ENCODE measurements around the gene GP9. TPM values are rescaled to one million over a fixed set of nuclear protein-coding genes. Genes with fewer than 3 reads are reported as not detected.

Gene GP9
- polyA plus RNA-seq, 1 of the 3 experiments (the other 2 are of a cell fraction), result not detected

DNA sequence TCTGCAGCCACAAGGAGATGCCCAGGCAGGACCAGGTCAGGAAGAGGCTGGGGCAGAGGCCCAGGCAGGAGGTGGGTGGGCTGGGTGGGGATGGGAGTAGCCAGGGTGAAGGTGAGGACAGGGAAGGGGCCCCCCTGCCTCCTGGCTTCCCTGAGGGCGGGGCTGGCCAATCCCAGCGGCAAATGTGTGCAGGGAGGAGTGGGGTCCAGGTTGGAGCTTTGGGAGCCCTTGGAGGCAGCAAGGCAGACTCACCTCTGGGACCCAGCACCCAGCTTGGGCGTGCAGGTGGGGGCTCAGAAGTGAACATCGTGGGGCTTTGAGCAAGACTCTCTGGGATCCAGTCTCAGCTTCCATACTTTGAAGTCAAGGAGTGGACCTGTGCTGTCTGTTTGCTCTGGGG lies 25.2 kb downstream of the GP9 start:
- H4K20me1 ChIP-seq (ENCODE audit: insufficient read depth), result no peaks in the 10 kb centered on the region
- no peaks in the 10 kb centered on the region for H3K4me1 ChIP-seq (ENCODE audit: control insufficient read depth in 1 of 2, insufficient read depth in 2 of 2, low read depth in 1 of 2, low read length in 1 of 2)
- H3K9ac ChIP-seq, result no peak overlapping the region
- no peak overlapping the region for H3K27ac ChIP-seq (ENCODE audit: low read depth in 2 of 2, low read length in 1 of 2)
- WGBS (ENCODE audit: low lambda C conversion rate), result 90% methylated on average over 2 of the region's 4 CpGs
- H2AFZ ChIP-seq (ENCODE audit: low read depth), result no peak overlapping the region
- H3K4me3 ChIP-seq (ENCODE audit: low read depth in 2 of 2, low read length in 1 of 2), result no peak overlapping the region
- no peak for DNase-seq
- H3K79me2 ChIP-seq (ENCODE audit: insufficient read depth), result no peaks in the 10 kb centered on the region
- no peaks in the 10 kb centered on the region for H3K9me2 ChIP-seq
- POLR2A ChIA-PET, result no interaction called here
- CTCF ChIA-PET, result interaction anchor here (1.2 to 2.5 kb wide), 2 partner anchors 105 to 115 kb away, joined by 3 to 15 read pairs; no protein-coding TSS in a partner anchor
- no peaks in the 10 kb centered on the region for H3K36me3 ChIP-seq (replicated peaks in 1 of 2; ENCODE audit: control insufficient read depth in 1 of 2, insufficient read depth in 2 of 2, low read length in 1 of 2)
- no peak for TF ChIP-seq FOXM1 (IDR thresholded peaks at IDR 0.05; ENCODE audit: low read depth)
- no peak for TF ChIP-seq TAF1 (IDR thresholded peaks at IDR 0.05; ENCODE audit: borderline replicate concordance, low read depth, low read length)
- no peak for TF ChIP-seq RFX5 (IDR thresholded peaks at IDR 0.05; ENCODE audit: low read length)
- no peak for TF ChIP-seq TEAD4 (IDR thresholded peaks at IDR 0.05; ENCODE audit: borderline replicate concordance, insufficient read depth)
- no peak for TF ChIP-seq RXRA (IDR thresholded peaks at IDR 0.05; ENCODE audit: borderline replicate concordance, low read depth)
- no peak for TF ChIP-seq RAD21 (IDR thresholded peaks at IDR 0.05; ENCODE audit: low read length)
- TF ChIP-seq POLR2AphosphoS5 (IDR thresholded peaks at IDR 0.05; ENCODE audit: low read depth, low read length), result no peak
- no peak for TF ChIP-seq SMC3 (IDR thresholded peaks at IDR 0.05; ENCODE audit: low read depth, low read length)
- no peak for TF ChIP-seq NFIC (IDR thresholded peaks at IDR 0.05; ENCODE audit: borderline replicate concordance)
- no peak for TF ChIP-seq RCOR1 (IDR thresholded peaks at IDR 0.05; ENCODE audit: low read length)
- TF ChIP-seq GABPA (IDR thresholded peaks at IDR 0.05; ENCODE audit: low read depth), result no peak
- TF ChIP-seq, protein P1, sequence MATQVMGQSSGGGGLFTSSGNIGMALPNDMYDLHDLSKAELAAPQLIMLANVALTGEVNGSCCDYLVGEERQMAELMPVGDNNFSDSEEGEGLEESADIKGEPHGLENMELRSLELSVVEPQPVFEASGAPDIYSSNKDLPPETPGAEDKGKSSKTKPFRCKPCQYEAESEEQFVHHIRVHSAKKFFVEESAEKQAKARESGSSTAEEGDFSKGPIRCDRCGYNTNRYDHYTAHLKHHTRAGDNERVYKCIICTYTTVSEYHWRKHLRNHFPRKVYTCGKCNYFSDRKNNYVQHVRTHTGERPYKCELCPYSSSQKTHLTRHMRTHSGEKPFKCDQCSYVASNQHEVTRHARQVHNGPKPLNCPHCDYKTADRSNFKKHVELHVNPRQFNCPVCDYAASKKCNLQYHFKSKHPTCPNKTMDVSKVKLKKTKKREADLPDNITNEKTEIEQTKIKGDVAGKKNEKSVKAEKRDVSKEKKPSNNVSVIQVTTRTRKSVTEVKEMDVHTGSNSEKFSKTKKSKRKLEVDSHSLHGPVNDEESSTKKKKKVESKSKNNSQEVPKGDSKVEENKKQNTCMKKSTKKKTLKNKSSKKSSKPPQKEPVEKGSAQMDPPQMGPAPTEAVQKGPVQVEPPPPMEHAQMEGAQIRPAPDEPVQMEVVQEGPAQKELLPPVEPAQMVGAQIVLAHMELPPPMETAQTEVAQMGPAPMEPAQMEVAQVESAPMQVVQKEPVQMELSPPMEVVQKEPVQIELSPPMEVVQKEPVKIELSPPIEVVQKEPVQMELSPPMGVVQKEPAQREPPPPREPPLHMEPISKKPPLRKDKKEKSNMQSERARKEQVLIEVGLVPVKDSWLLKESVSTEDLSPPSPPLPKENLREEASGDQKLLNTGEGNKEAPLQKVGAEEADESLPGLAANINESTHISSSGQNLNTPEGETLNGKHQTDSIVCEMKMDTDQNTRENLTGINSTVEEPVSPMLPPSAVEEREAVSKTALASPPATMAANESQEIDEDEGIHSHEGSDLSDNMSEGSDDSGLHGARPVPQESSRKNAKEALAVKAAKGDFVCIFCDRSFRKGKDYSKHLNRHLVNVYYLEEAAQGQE (IDR thresholded peaks at IDR 0.05; ENCODE audit: low read depth, low read length), result no peak
- TF ChIP-seq CHD2 (IDR thresholded peaks at IDR 0.05; ENCODE audit: low read length, partially characterized antibody), result no peak
- TF ChIP-seq, protein P2, sequence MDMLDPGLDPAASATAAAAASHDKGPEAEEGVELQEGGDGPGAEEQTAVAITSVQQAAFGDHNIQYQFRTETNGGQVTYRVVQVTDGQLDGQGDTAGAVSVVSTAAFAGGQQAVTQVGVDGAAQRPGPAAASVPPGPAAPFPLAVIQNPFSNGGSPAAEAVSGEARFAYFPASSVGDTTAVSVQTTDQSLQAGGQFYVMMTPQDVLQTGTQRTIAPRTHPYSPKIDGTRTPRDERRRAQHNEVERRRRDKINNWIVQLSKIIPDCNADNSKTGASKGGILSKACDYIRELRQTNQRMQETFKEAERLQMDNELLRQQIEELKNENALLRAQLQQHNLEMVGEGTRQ (IDR thresholded peaks at IDR 0.05; ENCODE audit: borderline replicate concordance, low read depth, low read length), result no peak
- TF ChIP-seq, protein P3, sequence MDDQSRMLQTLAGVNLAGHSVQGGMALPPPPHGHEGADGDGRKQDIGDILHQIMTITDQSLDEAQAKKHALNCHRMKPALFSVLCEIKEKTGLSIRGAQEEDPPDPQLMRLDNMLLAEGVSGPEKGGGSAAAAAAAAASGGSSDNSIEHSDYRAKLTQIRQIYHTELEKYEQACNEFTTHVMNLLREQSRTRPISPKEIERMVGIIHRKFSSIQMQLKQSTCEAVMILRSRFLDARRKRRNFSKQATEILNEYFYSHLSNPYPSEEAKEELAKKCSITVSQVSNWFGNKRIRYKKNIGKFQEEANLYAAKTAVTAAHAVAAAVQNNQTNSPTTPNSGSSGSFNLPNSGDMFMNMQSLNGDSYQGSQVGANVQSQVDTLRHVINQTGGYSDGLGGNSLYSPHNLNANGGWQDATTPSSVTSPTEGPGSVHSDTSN (IDR thresholded peaks at IDR 0.05), result no peak
- TF ChIP-seq MEF2A (IDR thresholded peaks at IDR 0.05; ENCODE audit: borderline replicate concordance, low read depth), result no peak
- H3K27me3 ChIP-seq (ENCODE audit: insufficient read depth), result no peaks in the 10 kb centered on the region
- H3K9me3 ChIP-seq, result no peaks in the 10 kb centered on the region
- no peaks in the 10 kb centered on the region for H3F3A ChIP-seq (replicated peaks; ENCODE audit: insufficient read depth)
- no peak overlapping the region for H3K4me2 ChIP-seq
